ENCODE data around the gene SPDYE4.

Gene SPDYE4

DNA sequence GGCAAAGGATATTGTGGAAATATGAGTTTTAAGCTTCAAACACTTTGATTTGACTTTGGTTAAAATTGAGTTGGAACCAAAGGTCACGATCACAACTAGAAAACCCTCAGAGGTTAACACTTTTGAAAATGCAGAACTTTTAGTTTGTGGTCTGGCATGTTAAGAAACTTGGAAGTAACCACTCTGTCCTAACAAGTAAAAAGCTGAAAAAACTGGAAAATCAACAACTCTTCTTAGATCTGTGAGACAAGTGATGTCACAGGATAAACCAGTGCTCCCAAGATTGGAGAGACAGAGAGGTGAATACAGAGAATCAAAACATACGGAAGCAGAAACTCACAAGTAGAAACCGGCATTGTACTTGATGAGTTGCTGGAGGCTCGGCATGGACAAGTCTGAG is 23.4 kb upstream of the SPDYE4 start:
- Histone ChIP-seq H3K4me3 (ENCODE audit: low read depth, low read length) (no peak overlapping the region), H3K27me3 (ENCODE audit: control insufficient read depth, insufficient read depth, low read length) (no peaks in the 10 kb centered on the region), H3K27ac (ENCODE audit: low read depth, low read length) (no peak overlapping the region), H3K4me1 (ENCODE audit: control insufficient read depth, insufficient read depth, low read length) (no peaks in the 10 kb centered on the region), H3K36me3 (ENCODE audit: control insufficient read depth, insufficient read depth, low read length) (no peaks in the 10 kb centered on the region), H3K9me3 (ENCODE audit: control insufficient read depth, insufficient read depth, low read depth, low read length) (no peaks in the 10 kb centered on the region), H3K9ac (ENCODE audit: low read length) (no peak overlapping the region)

DNA sequence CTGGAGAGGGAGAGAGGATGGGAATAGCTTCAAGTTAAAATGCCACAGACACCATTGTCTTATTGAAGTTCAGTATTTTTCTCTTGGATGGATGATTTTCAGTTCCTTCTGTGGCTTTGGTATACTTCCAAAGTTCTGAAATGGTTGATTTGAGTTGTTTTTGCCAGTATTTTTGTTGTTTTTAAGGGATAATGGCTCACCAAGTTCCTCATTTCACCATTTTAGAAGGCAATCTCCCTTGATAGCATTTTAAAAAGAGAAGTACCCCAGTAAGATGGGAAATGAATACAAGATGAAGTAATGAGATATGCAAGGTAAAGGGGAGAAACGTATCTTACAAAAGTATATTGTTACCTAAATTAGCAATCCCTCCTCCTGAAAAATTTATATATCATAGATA is 18.5 kb upstream of the SPDYE4 start:
- H3K4me3 ChIP-seq (ENCODE audit: low read depth, low read length): no peak overlapping the region
- no peaks in the 10 kb centered on the region for H3K4me1 ChIP-seq (ENCODE audit: control insufficient read depth, insufficient read depth, low read length)
- no peak overlapping the region for H3K9ac ChIP-seq (ENCODE audit: low read length)
- no peak overlapping the region for H3K27ac ChIP-seq (ENCODE audit: low read depth, low read length)
- no peaks in the 10 kb centered on the region for H3K36me3 ChIP-seq (ENCODE audit: control insufficient read depth, insufficient read depth, low read length)
- H3K9me3 ChIP-seq (ENCODE audit: control insufficient read depth, insufficient read depth, low read depth, low read length): no peaks in the 10 kb centered on the region
- H3K27me3 ChIP-seq (ENCODE audit: control insufficient read depth, insufficient read depth, low read length): no peaks in the 10 kb centered on the region

DNA sequence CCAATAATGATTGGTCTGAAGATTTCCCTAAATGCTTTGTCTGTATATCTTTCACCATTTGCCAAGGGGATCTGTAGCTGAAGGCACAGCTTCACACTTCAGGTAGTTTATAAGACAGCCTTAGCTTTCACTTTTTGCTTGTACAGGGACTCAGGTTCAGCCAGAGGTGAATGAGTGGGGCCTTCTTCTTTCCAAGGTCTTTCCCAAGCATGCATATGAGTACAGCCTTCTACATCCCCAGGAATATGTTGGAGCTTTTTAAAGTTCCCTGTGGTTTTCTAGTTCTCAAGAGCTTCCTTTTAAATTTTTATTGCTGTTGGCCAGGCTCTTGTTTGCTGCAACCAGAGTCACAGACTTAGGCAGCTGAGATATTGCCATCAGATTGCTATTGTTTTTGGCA is 17.9 kb upstream of the SPDYE4 start:
- H3K36me3 ChIP-seq (ENCODE audit: control insufficient read depth, insufficient read depth, low read length): no peaks in the 10 kb centered on the region
- H3K9ac ChIP-seq (ENCODE audit: low read length): no peak overlapping the region

DNA sequence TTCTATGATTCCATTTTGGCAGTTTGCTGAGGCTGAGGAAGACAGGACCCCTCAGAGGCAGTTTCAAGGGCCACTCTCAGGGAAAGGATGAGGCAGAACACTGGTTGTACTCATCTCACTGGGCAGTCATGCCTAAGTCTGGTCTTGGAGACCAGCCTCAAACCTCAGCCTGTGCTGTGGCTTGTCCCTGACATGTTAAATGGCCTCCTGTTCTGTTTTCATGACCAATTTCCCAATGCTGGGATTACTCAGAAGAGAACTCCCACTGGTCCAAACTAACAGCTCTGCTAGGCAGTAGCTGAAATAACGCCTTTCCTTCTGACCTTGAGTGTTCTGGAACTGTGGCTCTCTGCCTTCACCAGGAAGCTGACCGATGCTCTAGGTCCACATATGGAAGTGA is 8.4 kb upstream of the SPDYE4 start:
- H3K36me3 ChIP-seq (ENCODE audit: control insufficient read depth, insufficient read depth, low read length): no peaks in the 10 kb centered on the region
- no peak overlapping the region for H3K27ac ChIP-seq (ENCODE audit: low read depth, low read length)
- H3K9ac ChIP-seq (ENCODE audit: low read length): no peak overlapping the region
- no peaks in the 10 kb centered on the region for H3K4me1 ChIP-seq (ENCODE audit: control insufficient read depth, insufficient read depth, low read length)
- no peaks in the 10 kb centered on the region for H3K27me3 ChIP-seq (ENCODE audit: control insufficient read depth, insufficient read depth, low read length)
- H3K9me3 ChIP-seq (ENCODE audit: control insufficient read depth, insufficient read depth, low read depth, low read length): peaks cover 10% of the 10 kb centered on the region; the same call in 1 of the 2 replicates
- H3K4me3 ChIP-seq (ENCODE audit: low read depth, low read length): no peak overlapping the region

More for the DNA sequence above, 17.9 kb upstream of the SPDYE4 start:
- H3K27ac ChIP-seq (ENCODE audit: low read depth, low read length): no peak overlapping the region
- H3K9me3 ChIP-seq (ENCODE audit: control insufficient read depth, insufficient read depth, low read depth, low read length): no peaks in the 10 kb centered on the region
- no peaks in the 10 kb centered on the region for H3K27me3 ChIP-seq (ENCODE audit: control insufficient read depth, insufficient read depth, low read length)
- H3K4me1 ChIP-seq (ENCODE audit: control insufficient read depth, insufficient read depth, low read length): no peaks in the 10 kb centered on the region
- H3K4me3 ChIP-seq (ENCODE audit: low read depth, low read length): no peak overlapping the region

DNA sequence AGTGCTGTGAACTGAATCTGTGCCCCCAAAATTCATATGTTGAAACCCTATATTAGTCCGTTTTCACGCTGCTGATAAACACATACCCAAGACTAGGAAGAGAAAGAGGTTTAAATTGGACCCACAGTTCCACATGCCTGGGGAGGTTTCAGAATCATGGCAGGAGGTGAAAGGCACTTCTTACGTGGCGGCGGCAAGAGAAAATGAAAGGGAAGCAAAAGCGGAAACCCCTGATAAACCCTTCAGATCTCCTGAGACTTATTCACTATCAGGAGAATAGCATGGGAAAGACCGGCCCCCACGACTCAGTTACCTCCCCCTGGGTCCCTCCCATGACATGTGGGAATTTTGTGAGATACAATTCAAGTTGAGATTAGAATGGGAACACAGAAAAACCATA is 3.7 kb upstream of the SPDYE4 start:
- no peaks in the 10 kb centered on the region for H3K36me3 ChIP-seq (ENCODE audit: control insufficient read depth, insufficient read depth, low read length)
- no peaks in the 10 kb centered on the region; the same call in 1 of the 2 replicates for H3K27me3 ChIP-seq (ENCODE audit: control insufficient read depth, insufficient read depth, low read length)
- peaks cover 10% of the 10 kb centered on the region; the same call in 1 of the 2 replicates for H3K9me3 ChIP-seq (ENCODE audit: control insufficient read depth, insufficient read depth, low read depth, low read length)
- H3K4me1 ChIP-seq (ENCODE audit: control insufficient read depth, insufficient read depth, low read length): no peaks in the 10 kb centered on the region
- no peak overlapping the region for H3K27ac ChIP-seq (ENCODE audit: low read depth, low read length)
- H3K9ac ChIP-seq (ENCODE audit: low read length): no peak overlapping the region
- H3K4me3 ChIP-seq (ENCODE audit: low read depth, low read length): no peak overlapping the region

DNA sequence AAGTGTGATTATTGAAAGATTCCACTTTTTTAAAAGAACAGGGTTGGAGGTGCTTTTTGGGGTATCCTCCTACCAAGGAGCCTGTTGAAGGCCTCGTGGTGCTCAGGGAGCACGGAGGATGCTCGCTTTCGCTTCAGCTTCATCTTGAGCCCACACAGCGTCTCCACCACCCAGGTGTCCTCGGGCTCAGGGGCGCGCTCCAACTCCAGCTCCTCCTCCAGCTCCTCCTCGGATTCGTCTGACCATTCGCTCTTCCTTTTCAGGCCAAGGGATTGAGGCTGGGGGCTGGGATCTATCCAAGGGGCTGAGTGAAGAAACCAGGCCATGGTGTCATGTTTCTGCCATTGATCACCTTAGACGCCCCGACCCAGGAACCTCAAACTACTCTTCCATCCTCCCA is 1.2 kb downstream of the SPDYE4 start:
- H3K9me3 ChIP-seq (ENCODE audit: control insufficient read depth, insufficient read depth, low read depth, low read length): peaks cover 4% of the 10 kb centered on the region; the same call in 1 of the 2 replicates
- H3K4me3 ChIP-seq (ENCODE audit: low read depth, low read length): no peak overlapping the region
- H3K27me3 ChIP-seq (ENCODE audit: control insufficient read depth, insufficient read depth, low read length): no peaks in the 10 kb centered on the region; the same call in 1 of the 2 replicates

DNA sequence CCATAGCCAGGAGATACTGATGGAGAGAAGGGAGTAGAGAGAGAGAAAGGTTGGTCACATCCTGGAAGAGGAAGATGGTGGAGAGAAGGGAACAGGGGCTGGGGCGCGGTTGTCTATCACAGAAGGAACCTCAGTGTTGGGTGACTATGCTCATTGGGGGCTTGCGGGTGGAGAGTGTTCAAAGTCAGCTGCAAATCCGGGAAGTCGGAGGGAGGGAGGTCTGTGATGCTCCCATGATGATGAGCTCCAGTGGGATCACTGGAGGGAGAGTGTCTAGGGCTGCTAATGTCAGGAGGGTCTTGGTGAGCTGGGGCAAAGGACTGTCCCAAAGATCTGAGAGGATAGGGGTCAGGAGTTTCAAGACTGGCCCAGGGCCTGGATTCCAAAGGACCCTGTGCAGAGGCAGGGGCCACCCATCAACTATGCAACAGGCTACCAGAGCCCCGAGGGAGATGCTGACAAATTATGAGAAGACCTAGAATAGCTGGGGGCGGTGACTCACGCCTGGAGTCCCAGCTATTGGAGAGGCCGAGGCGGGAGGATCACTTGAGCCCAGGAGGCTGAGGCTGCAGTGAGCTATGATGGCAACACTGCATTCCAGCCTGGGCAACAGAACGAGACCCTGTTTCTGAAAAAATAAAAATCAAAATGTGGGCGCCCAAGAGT is 2.6 kb downstream of the SPDYE4 start:
- no peaks in the 10 kb centered on the region for H3K9me3 ChIP-seq (ENCODE audit: control insufficient read depth, insufficient read depth, low read depth, low read length)
- no peaks in the 10 kb centered on the region for H3K36me3 ChIP-seq (ENCODE audit: control insufficient read depth, insufficient read depth, low read length)
- no peak overlapping the region for H3K4me3 ChIP-seq (ENCODE audit: low read depth, low read length)

More for the DNA sequence above, 1.2 kb downstream of the SPDYE4 start:
- H3K36me3 ChIP-seq (ENCODE audit: control insufficient read depth, insufficient read depth, low read length): no peaks in the 10 kb centered on the region
- H3K27ac ChIP-seq (ENCODE audit: low read depth, low read length): no peak overlapping the region
- H3K9ac ChIP-seq (ENCODE audit: low read length): no peak overlapping the region
- no peaks in the 10 kb centered on the region for H3K4me1 ChIP-seq (ENCODE audit: control insufficient read depth, insufficient read depth, low read length)

DNA sequence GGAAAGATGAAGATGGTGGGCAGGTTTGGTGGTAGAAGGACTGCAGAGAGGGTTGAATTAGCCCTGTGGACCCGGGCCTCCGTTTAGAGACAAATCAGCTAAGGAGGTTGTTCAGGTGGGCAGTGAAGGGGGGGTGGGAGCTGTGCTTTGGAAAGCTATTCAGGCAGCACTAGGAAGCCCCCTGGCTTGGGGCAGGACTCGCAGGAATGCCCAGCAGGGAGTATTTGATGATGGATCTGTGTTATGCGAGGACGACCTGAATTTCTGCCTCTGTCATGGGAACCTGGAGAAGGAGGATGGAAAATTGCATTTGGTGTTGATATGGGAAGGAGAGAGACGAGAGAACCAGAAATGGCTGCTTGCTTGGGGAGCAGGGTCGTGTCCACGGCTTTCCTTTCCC is 3.5 kb downstream of the SPDYE4 start:
- Histone ChIP-seq H3K36me3 (ENCODE audit: control insufficient read depth, insufficient read depth, low read length) (no peaks in the 10 kb centered on the region), H3K9me3 (ENCODE audit: control insufficient read depth, insufficient read depth, low read depth, low read length) (no peaks in the 10 kb centered on the region), H3K4me1 (ENCODE audit: control insufficient read depth, insufficient read depth, low read length) (no peaks in the 10 kb centered on the region), H3K27ac (ENCODE audit: low read depth, low read length) (no peak overlapping the region), H3K9ac (ENCODE audit: low read length) (no peak overlapping the region), H3K4me3 (ENCODE audit: low read depth, low read length) (no peak overlapping the region), H3K27me3 (ENCODE audit: control insufficient read depth, insufficient read depth, low read length) (no peaks in the 10 kb centered on the region; the same call in 1 of the 2 replicates)

More for the DNA sequence above, 2.6 kb downstream of the SPDYE4 start:
- Histone ChIP-seq H3K27me3 (ENCODE audit: control insufficient read depth, insufficient read depth, low read length) (no peaks in the 10 kb centered on the region; the same call in 1 of the 2 replicates), H3K9ac (ENCODE audit: low read length) (no peak overlapping the region), H3K4me1 (ENCODE audit: control insufficient read depth, insufficient read depth, low read length) (no peaks in the 10 kb centered on the region), H3K27ac (ENCODE audit: low read depth, low read length) (no peak overlapping the region)

DNA sequence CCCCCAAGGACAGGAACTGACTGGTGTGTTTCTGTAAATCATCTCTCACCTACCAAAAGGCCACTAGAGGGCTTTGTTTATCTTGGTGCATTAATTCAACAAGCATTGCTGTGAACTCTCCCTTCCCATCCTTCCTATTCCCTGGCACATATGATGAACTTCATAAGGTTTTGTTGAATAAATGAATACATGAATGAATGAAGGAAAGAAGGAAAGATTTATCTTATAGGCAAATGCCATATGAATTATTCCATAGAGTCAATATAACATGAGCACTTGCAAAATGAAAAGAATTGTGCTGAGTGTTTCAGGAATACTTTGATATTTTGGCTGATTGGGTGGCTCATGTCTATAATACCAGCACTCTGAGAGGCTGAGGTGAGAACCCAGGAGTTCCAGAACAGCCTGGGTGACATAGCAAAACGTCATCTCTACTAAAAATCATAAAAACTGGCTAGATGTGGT is 4.3 kb downstream of the SPDYE4 start:
- Histone ChIP-seq H3K9me3 (ENCODE audit: control insufficient read depth, insufficient read depth, low read depth, low read length) (no peaks in the 10 kb centered on the region), H3K9ac (ENCODE audit: low read length) (no peak overlapping the region), H3K27me3 (ENCODE audit: control insufficient read depth, insufficient read depth, low read length) (no peaks in the 10 kb centered on the region; the same call in 1 of the 2 replicates), H3K36me3 (ENCODE audit: control insufficient read depth, insufficient read depth, low read length) (no peaks in the 10 kb centered on the region), H3K4me1 (ENCODE audit: control insufficient read depth, insufficient read depth, low read length) (no peaks in the 10 kb centered on the region), H3K27ac (ENCODE audit: low read depth, low read length) (no peak overlapping the region), H3K4me3 (ENCODE audit: low read depth, low read length) (no peak overlapping the region)

DNA sequence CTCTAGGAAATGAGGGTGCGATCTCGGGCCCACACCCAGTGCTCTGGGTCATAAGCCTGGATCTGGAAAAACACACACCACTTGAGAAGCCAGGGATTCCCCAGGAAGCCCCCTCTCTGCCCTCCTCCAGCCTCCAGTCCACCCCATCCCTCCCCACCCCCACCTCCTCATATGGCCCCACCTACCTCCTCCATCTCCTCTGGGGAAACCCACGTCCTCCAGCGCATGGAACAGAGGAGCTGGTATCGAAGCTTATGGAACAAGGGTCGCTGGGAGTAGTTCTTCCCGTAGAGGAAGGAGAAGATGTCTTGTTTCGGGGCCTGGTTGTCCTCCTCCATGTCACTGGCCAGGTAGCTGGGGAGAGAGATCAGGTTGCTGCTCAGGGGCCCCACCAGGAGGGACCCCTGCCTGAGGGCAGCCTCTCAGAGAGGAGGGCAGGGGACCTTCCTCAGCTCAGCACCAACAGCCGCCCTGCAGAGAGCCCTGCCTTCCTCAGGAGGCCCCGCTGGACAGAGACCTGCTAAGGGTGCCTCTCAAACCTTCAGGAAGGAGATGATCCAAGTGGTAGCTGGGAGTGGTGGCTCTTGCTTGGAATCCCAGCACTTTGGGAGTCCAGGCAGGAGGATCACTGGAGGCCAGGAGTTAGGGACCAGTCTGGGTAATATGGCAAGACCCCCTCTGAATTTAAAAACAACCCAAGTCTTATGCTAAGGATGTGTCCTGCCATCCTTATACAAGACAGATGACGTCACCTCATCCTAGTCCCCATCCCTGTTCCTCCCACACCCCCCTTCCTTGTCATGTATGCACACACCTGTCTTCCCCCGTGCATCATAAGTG is 5.0 kb downstream of the SPDYE4 start:
- H3K4me1 ChIP-seq (ENCODE audit: control insufficient read depth, insufficient read depth, low read length): no peaks in the 10 kb centered on the region

DNA sequence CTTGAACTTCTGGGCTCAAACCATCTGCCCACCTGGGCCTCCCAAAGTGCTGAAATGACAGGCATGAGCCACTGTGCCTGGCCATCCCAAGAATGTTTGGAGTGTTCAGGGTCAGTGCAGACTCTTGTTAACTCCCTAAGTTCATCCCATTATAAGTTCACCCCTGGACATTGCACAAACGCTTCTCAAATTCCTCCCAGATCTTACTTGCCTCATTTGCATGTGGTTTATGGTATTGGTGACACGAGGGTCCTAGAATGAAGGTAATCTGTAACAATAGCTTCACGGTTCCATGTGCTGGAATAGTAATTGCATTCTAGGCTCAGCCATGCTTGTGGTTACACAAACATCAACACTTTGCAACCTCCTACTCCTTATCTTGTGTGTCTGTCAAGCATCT is 8.7 kb downstream of the SPDYE4 start:
- Histone ChIP-seq H3K27me3 (ENCODE audit: control insufficient read depth, insufficient read depth, low read length) (peaks cover 9% of the 10 kb centered on the region), H3K4me3 (ENCODE audit: low read depth, low read length) (no peak overlapping the region), H3K36me3 (ENCODE audit: control insufficient read depth, insufficient read depth, low read length) (no peaks in the 10 kb centered on the region), H3K27ac (ENCODE audit: low read depth, low read length) (no peak overlapping the region), H3K9me3 (ENCODE audit: control insufficient read depth, insufficient read depth, low read depth, low read length) (no peaks in the 10 kb centered on the region), H3K4me1 (ENCODE audit: control insufficient read depth, insufficient read depth, low read length) (no peaks in the 10 kb centered on the region), H3K9ac (ENCODE audit: low read length) (no peak overlapping the region)

More for the DNA sequence above, 5.0 kb downstream of the SPDYE4 start:
- Histone ChIP-seq H3K27ac (ENCODE audit: low read depth, low read length) (no peak overlapping the region), H3K9ac (ENCODE audit: low read length) (no peak overlapping the region), H3K27me3 (ENCODE audit: control insufficient read depth, insufficient read depth, low read length) (no peaks in the 10 kb centered on the region; the same call in 1 of the 2 replicates), H3K4me3 (ENCODE audit: low read depth, low read length) (no peak overlapping the region), H3K9me3 (ENCODE audit: control insufficient read depth, insufficient read depth, low read depth, low read length) (no peaks in the 10 kb centered on the region), H3K36me3 (ENCODE audit: control insufficient read depth, insufficient read depth, low read length) (no peaks in the 10 kb centered on the region)

Data from HUES6 (cell line).